Endothelial cell of umbilical vein (primary cell): Measurements from ENCODE around the gene PHC1. TPM values are rescaled to one million over a fixed set of nuclear protein-coding genes. Genes with fewer than 3 reads are reported as not detected.

Experiments
- BruUV-seq: library from RNA; stranded (reverse); fragments of 400-500 nt; replicated peaks from 2 replicates; lab custom pipeline; 2021; lab: Mats Ljungman, UMichigan
- CTCF ChIA-PET: fragments of 300-600, 350-600 bp; sonication (Branson Sonifier 250); formaldehyde crosslinking; loops from one replicate; lab custom pipeline; 2021; ENCODE audit warnings: antibody characterized with exemption, inconsistent platforms; lab: Charles Lee
- POLR2A ChIA-PET: fragments of 300-600, 350-600 bp; sonication (Branson Sonifier 250); formaldehyde crosslinking; loops from one replicate; lab custom pipeline; 2021; ENCODE audit warnings: antibody characterized with exemption, inconsistent platforms; lab: Charles Lee
- DNase-seq: peaks from one replicate; pipeline ENCODE4 v3.0.0-alpha.2; 2011; ENCODE audit warnings: low read depth, low spot score
- FAIRE-seq: peaks from 2 replicates; lab custom pipeline; 2011; peaks lifted over from hg19 to GRCh38; lab: Jason Lieb, UNC
- H2AFZ ChIP-seq: 2 replicates; pipeline ENCODE4 v1.6.0; 2012; ENCODE audit warnings: low read depth, low read length, control low read depth, inconsistent platforms
- H3K27ac ChIP-seq: 2 replicates; pipeline ENCODE4 v1.5.1; 2011; ENCODE audit warnings: low read depth, mild to moderate bottlenecking, control low read depth, low read length, moderate library complexity; ENCODE audit not compliant: insufficient read depth
- H3K27me3 ChIP-seq, 2 experiments: 2 replicates each; pipeline versions ENCODE4 v1.6.0 to v1.6.1; 2011; ENCODE audit warnings: low read length in 2 of 2, mixed read lengths in 1 of 2; ENCODE audit not compliant: control insufficient read depth in 2 of 2, insufficient read depth in 2 of 2
- H3K36me3 ChIP-seq, 2 experiments: 2 replicates in 1 of 2; 3 replicates in 1 of 2; pipeline ENCODE4 v1.5.1; 2011; ENCODE audit warnings: low read length in 2 of 2, mild to moderate bottlenecking in 1 of 2, moderate library complexity in 1 of 2; ENCODE audit not compliant: control insufficient read depth in 2 of 2, insufficient read depth in 2 of 2; ENCODE audit errors: extremely low read depth in 1 of 2
- H3K4me1 ChIP-seq: 3 replicates; pipeline ENCODE4 v1.5.1; 2011; ENCODE audit warnings: mild to moderate bottlenecking, low read length; ENCODE audit not compliant: control insufficient read depth, insufficient read depth; ENCODE audit errors: extremely low read depth
- H3K4me2 ChIP-seq: 2 replicates; pipeline ENCODE4 v1.6.1; 2011; ENCODE audit warnings: low read length, control low read depth, mixed read lengths; ENCODE audit not compliant: insufficient read depth
- H3K4me3 ChIP-seq, 3 experiments: fragments of 200-600 bp in 1 of 3; sonication (generic), shearing (Covaris generic) in 1 of 3; replicated peaks in 1 of 3; 2 replicates each; pipeline ENCODE4 v1.5.1; 2011 to 2016; ENCODE audit warnings: control low read depth in 3 of 3, low read length in 3 of 3, mild to moderate bottlenecking in 2 of 3, inconsistent platforms in 1 of 3, low read depth in 1 of 3, moderate library complexity in 1 of 3; ENCODE audit not compliant: insufficient read depth in 1 of 3
- H3K79me2 ChIP-seq: 2 replicates; pipeline ENCODE4 v1.6.0; 2012; ENCODE audit warnings: low read length, inconsistent platforms; ENCODE audit not compliant: control insufficient read depth, insufficient read depth
- H3K9ac ChIP-seq: replicated peaks from 2 replicates; pipeline ENCODE3; 2011; ENCODE audit warnings: low read length, control low read depth; ENCODE audit not compliant: insufficient read depth; ENCODE audit errors: extremely low read depth
- H3K9me1 ChIP-seq: replicated peaks from 3 replicates; pipeline ENCODE4 v1.6.0; 2011; ENCODE audit warnings: mild to moderate bottlenecking, low read length; ENCODE audit not compliant: control insufficient read depth, insufficient read depth; ENCODE audit errors: extremely low read depth
- H3K9me3 ChIP-seq: replicated peaks from 2 replicates; pipeline ENCODE4 v1.5.1; 2012; ENCODE audit warnings: low read length, inconsistent platforms; ENCODE audit not compliant: control insufficient read depth, insufficient read depth
- H4K20me1 ChIP-seq: replicated peaks from 2 replicates; pipeline ENCODE3; 2011; ENCODE audit warnings: mild to moderate bottlenecking, low read length; ENCODE audit not compliant: control insufficient read depth, insufficient read depth; ENCODE audit errors: extremely low read depth
- EZH2 ChIP-seq: IDR thresholded peaks from 2 replicates; pipeline ENCODE4 v1.6.1; 2012; ENCODE audit warnings: borderline replicate concordance, low read depth, mild to moderate bottlenecking, moderate library complexity, low read length, inconsistent platforms; ENCODE audit not compliant: severe bottlenecking
- FOS ChIP-seq: IDR thresholded peaks from 2 replicates; pipeline ENCODE4 v1.6.1; 2011; ENCODE audit warnings: mild to moderate bottlenecking, low read length, moderate library complexity, borderline replicate concordance; ENCODE audit not compliant: insufficient read depth
- GATA2 ChIP-seq: IDR thresholded peaks from 2 replicates; pipeline ENCODE4 v1.7.0; 2011; ENCODE audit warnings: low read depth, mild to moderate bottlenecking, moderate library complexity, mixed read lengths, low read length; ENCODE audit not compliant: insufficient read length, insufficient read depth
- JUN ChIP-seq: IDR thresholded peaks from 2 replicates; pipeline ENCODE4 v1.6.1; 2011; ENCODE audit warnings: borderline replicate concordance, low read depth; ENCODE audit not compliant: insufficient read length, insufficient read depth
- MYC ChIP-seq: IDR thresholded peaks from one replicate; pipeline ENCODE4 v1.6.1; 2011; ENCODE audit warnings: mild to moderate bottlenecking, low read depth, low read length
- POLR2A ChIP-seq: IDR thresholded peaks from 2 replicates; pipeline ENCODE4 v1.6.1; 2012; ENCODE audit warnings: low read depth, mild to moderate bottlenecking, control low read depth, low read length
- POLR2AphosphoS5 ChIP-seq: IDR thresholded peaks from 2 replicates; pipeline ENCODE4 v1.6.1; 2012; ENCODE audit warnings: low read depth, mild to moderate bottlenecking, control low read depth, low read length, moderate library complexity; ENCODE audit not compliant: insufficient read depth
- dilution Hi-C: fragments of 300-500 bp; cut with MboI; formaldehyde crosslinking; loops from one replicate; pipeline ENCODE4 v1.15.0; 2019; ENCODE audit warnings: low sequenced_read_pairs; ENCODE audit not compliant: extremely low pct_ligation_motif_present
- intact Hi-C: fragments of 100-400 bp; cut with micrococcal nuclease; formaldehyde crosslinking; loops from one replicate; pipeline ENCODE4 v1.10.0; 2022
- polyA plus RNA-seq, 4 experiments: library from polyadenylated mRNA; depleted of rRNA in 3 of 4; stranded (reverse) in 3 of 4; unstranded in 1 of 4; fragments of >200 nt; gene quantifications; 2 replicates each; pipeline versions ENCODE4 v1.2.1 to v1.2.3, GENCODE V29; 2011 to 2012; ENCODE audit warnings: missing spikeins in 1 of 4
- total RNA-seq: library from RNA; stranded (reverse); gene quantifications from 2 replicates; pipeline ENCODE4 v1.2.3, GENCODE V29; 2021
- TF ChIP-seq, protein P1 (sequence below), 2 donors: IDR thresholded peaks; 1 replicate in 1 of 2; 2 replicates in 1 of 2; pipeline ENCODE4 v1.5.1; 2011; ENCODE audit warnings: low read length in 2 of 2, mild to moderate bottlenecking in 2 of 2, moderate library complexity in 2 of 2, control low read depth in 1 of 2, inconsistent platforms in 1 of 2, low read depth in 1 of 2; ENCODE audit not compliant: insufficient read depth in 1 of 2; ENCODE audit errors: extremely low read depth in 1 of 2
- TF ChIP-seq, protein P2 (sequence below): IDR thresholded peaks from 2 replicates; pipeline ENCODE4 v1.6.1; 2011; ENCODE audit not compliant: insufficient read depth, insufficient read length

Gene PHC1
- total and polyA plus RNA-seq, 2 donors (not counting 3 experiments of a cell fraction or from before 2014, with no cell fraction given) = 37.3 to 66.3 TPM

DNA sequence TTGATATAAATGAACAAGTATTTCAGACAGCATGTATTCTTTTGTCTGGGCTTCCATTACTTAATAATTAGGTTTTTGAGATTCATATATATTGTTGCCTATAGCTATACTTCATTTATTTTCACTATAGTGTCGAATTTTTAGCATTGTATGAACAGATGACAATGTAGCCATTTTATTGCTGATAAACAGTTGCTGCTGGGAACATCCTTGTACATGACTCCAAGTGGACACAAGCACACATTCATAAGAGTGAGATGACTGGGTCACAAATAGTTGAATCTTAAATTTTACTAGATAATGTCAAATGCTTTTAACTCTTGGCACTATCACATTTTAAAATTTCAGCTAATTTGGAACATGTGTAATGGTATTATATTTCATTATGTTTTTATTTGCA is 19.3 kb upstream of the PHC1 start:
- H3K9ac ChIP-seq = no peak overlapping the region
- DNase-seq (no peak), FAIRE-seq (no peak)
- no peak overlapping the region for H3K4me2 ChIP-seq
- no peaks in the 10 kb centered on the region for H3K79me2 ChIP-seq
- BruUV-seq = no TSS peak
- H2AFZ ChIP-seq = no peak overlapping the region
- no peaks in the 10 kb centered on the region for H4K20me1 ChIP-seq
- H3K27me3 ChIP-seq = peaks cover 0 to 5% of the 10 kb centered on the region in 2 experiments
- H3K4me1 ChIP-seq = no peaks in the 10 kb centered on the region
- H3K27ac ChIP-seq = no peak overlapping the region
- no peaks in the 10 kb centered on the region for H3K9me3 ChIP-seq
- H3K9me1 ChIP-seq = no peaks in the 10 kb centered on the region
- H3K4me3 ChIP-seq = no peak overlapping the region
- TF ChIP-seq POLR2A (no peak), FOS (no peak), JUN (no peak), POLR2AphosphoS5 (no peak), MYC (no peak), GATA2 (no peak), EZH2 (no peak)
- TF ChIP-seq, protein P1, sequence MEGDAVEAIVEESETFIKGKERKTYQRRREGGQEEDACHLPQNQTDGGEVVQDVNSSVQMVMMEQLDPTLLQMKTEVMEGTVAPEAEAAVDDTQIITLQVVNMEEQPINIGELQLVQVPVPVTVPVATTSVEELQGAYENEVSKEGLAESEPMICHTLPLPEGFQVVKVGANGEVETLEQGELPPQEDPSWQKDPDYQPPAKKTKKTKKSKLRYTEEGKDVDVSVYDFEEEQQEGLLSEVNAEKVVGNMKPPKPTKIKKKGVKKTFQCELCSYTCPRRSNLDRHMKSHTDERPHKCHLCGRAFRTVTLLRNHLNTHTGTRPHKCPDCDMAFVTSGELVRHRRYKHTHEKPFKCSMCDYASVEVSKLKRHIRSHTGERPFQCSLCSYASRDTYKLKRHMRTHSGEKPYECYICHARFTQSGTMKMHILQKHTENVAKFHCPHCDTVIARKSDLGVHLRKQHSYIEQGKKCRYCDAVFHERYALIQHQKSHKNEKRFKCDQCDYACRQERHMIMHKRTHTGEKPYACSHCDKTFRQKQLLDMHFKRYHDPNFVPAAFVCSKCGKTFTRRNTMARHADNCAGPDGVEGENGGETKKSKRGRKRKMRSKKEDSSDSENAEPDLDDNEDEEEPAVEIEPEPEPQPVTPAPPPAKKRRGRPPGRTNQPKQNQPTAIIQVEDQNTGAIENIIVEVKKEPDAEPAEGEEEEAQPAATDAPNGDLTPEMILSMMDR (IDR thresholded peaks at IDR 0.05; ENCODE audit: extremely low read depth in 1 of 2, insufficient read depth in 1 of 2, low read depth in 1 of 2, low read length in 2 of 2) = no peak
- TF ChIP-seq, protein P2, sequence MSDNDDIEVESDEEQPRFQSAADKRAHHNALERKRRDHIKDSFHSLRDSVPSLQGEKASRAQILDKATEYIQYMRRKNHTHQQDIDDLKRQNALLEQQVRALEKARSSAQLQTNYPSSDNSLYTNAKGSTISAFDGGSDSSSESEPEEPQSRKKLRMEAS = no peak
- intact Hi-C loops = no loop called here
- ChIA-PET POLR2A (no interaction called here), CTCF (interaction anchor here (1.0 to 2.3 kb wide), 4 partner anchors 9 to 238 kb away, joined by 4 to 10 read pairs (median 7); no protein-coding TSS in a partner anchor)
- dilution Hi-C loops = no loop called here
- H3K36me3 ChIP-seq = no peaks in the 10 kb centered on the region
